Naive thymus-derived CD4-positive, alpha-beta T cell (primary cell): Measurements from ENCODE around the gene ANKS3. TPM values are rescaled to one million over a fixed set of nuclear protein-coding genes. Genes with fewer than 3 reads are reported as not detected.
"Not testable (repeated sequence)": the region's sequence is repeated elsewhere in the genome, so short reads cannot be mapped to it uniquely, and the experiment has no call there.

Source experiments
- ATAC-seq: fragments of 150-1000 bp; cut with Tn5 transposase; 2 replicates; pipeline ENCODE4 v1.10.0; 2021; ENCODE audit warnings: mild to moderate bottlenecking, moderate library complexity
- CTCF ChIA-PET: fragments of 350-600 bp; sonication (Branson Sonifier 250); formaldehyde crosslinking; loops from one replicate; lab custom pipeline; 2021; ENCODE audit warnings: antibody characterized with exemption; lab: Charles Lee
- POLR2A ChIA-PET: fragments of 350-600 bp; sonication (Branson Sonifier 250); formaldehyde crosslinking; loops from one replicate; lab custom pipeline; 2021; ENCODE audit warnings: antibody characterized with exemption, inconsistent platforms; lab: Charles Lee
- DNase-seq, 9 donors: peaks; one replicate each; pipeline versions ENCODE4 v3.0.0 to v3.0.0-alpha.2; 2020 to 2022; ENCODE audit warnings: mixed read lengths in 1 of 9
- H3K27ac ChIP-seq: one replicate; pipeline ENCODE4 v1.7.0; 2013; ENCODE audit warnings: mild to moderate bottlenecking, low read depth, low read length, moderate library complexity
- H3K27me3 ChIP-seq, 2 donors: one replicate each; pipeline ENCODE4 v1.7.0; 2013; ENCODE audit warnings: low read length in 2 of 2, mild to moderate bottlenecking in 2 of 2, moderate library complexity in 2 of 2; ENCODE audit not compliant: control insufficient read depth in 2 of 2, insufficient read depth in 2 of 2
- H3K36me3 ChIP-seq, 3 experiments: 1 replicate in 2 of 3; 2 replicates in 1 of 3; pipeline ENCODE4 v1.7.0; 2013; ENCODE audit warnings: low read length in 3 of 3, mild to moderate bottlenecking in 3 of 3, moderate library complexity in 1 of 3; ENCODE audit not compliant: insufficient read depth in 3 of 3, control insufficient read depth in 2 of 3
- H3K4me1 ChIP-seq, 2 donors: one replicate each; pipeline ENCODE4 v1.7.0; 2013; ENCODE audit warnings: low read length in 2 of 2, mild to moderate bottlenecking in 2 of 2, moderate library complexity in 1 of 2; ENCODE audit not compliant: control insufficient read depth in 2 of 2, insufficient read depth in 2 of 2
- H3K4me3 ChIP-seq: 2 replicates; pipeline ENCODE4 v1.7.0; 2013; ENCODE audit warnings: mild to moderate bottlenecking, low read length
- H3K9me3 ChIP-seq, 3 experiments: 1 replicate in 2 of 3; 2 replicates in 1 of 3; pipeline ENCODE4 v1.7.0; 2013; ENCODE audit warnings: low read length in 3 of 3; ENCODE audit not compliant: control insufficient read depth in 2 of 3
- H3K27ac Mint-ChIP-seq, 9 donors: one replicate each; pipeline ENCODE4 v1.8.0; 2020 to 2022; ENCODE audit warnings: mixed read lengths in 9 of 9, mild to moderate bottlenecking in 8 of 9, moderate library complexity in 5 of 9, inconsistent platforms in 2 of 9
- H3K27me3 Mint-ChIP-seq, 5 donors: one replicate each; pipeline ENCODE4 v1.8.0; 2021 to 2022; ENCODE audit warnings: mixed read lengths in 5 of 5, mild to moderate bottlenecking in 1 of 5
- H3K36me3 Mint-ChIP-seq, 5 donors: one replicate each; pipeline ENCODE4 v1.8.0; 2020 to 2022; ENCODE audit warnings: mixed read lengths in 5 of 5, mild to moderate bottlenecking in 3 of 5, inconsistent platforms in 1 of 5
- H3K4me1 Mint-ChIP-seq, 7 donors: one replicate each; pipeline ENCODE4 v1.8.0; 2020 to 2022; ENCODE audit warnings: mixed read lengths in 7 of 7, mild to moderate bottlenecking in 3 of 7, inconsistent platforms in 1 of 7
- H3K4me3 Mint-ChIP-seq, 10 donors: one replicate each; pipeline ENCODE4 v1.8.0; 2020 to 2022; ENCODE audit warnings: mild to moderate bottlenecking in 10 of 10, mixed read lengths in 10 of 10, moderate library complexity in 6 of 10, inconsistent platforms in 2 of 10
- H3K9me3 Mint-ChIP-seq, 11 donors: one replicate each; pipeline ENCODE4 v1.8.0; 2020 to 2022; ENCODE audit warnings: mixed read lengths in 11 of 11, mild to moderate bottlenecking in 4 of 11, inconsistent platforms in 1 of 11, moderate library complexity in 1 of 11
- intact Hi-C, 2 donors: fragments of 100-400 bp; cut with micrococcal nuclease; formaldehyde crosslinking; loops; one replicate each; pipeline ENCODE4 v1.15.1; 2023
- polyA plus RNA-seq, 2 donors: library from polyadenylated mRNA; unstranded; fragments of 300-500 nt; fragmentation: Illumina TruSeq; gene quantifications; one replicate each; pipeline ENCODE4 v1.2.3, GENCODE V29; 2021
- total RNA-seq, 6 experiments: library from RNA in 5 of 6; stranded (reverse) in 5 of 6; gene quantifications; 1 replicate in 5 of 6; 2 replicates in 1 of 6; pipeline ENCODE4 v1.2.3 and lab custom pipeline; 2021 to 2026

Gene ANKS3
- total and polyA plus RNA-seq, 7 experiments from 2014 or later = 4.1 to 32.7 (median 21.5) TPM

DNA sequence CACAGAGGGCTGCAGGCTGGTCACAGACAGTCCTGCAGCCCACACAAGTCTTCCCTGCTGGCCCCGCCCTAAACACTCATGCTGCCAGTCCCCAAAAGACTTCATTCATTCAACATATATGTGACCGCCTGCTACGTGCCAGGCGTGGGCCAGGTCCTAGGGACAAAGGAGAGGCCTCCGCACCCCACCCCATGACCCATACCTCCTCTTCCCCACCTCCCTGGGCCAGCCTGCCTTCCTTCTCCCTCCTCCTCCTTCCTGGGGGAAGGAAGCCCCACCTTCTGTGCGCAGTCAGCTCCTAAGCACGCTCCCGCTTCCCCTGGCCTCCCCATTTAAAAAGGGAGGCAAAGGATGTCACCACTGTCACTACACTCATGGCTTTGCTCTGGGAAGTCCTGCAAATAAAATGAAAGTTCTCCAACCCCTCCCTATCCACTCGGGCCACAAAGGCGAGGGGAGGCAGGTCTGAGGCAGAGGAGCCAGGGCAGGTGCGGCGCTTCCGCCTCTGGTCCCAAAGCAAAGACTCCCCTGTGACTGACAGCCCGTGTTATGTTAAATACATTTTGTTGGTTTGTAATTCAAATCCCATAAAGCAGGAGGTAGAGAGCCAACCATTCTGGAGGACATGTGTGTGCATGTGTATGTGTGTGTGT lies 9.3 kb upstream of the ANKS3 start:
- H3K4me3 Mint-ChIP-seq = peak overlapping the region; percentile 37 to 83 (median 73)
- ChIA-PET CTCF (no interaction called here), POLR2A (interaction anchor here (0.7 kb wide), 1 partner anchor 9 kb away, joined by 5 read pairs; the partner anchor contains the start of gene DNAAF8)
- H3K4me3 ChIP-seq = no peak overlapping the region
- no peak overlapping the region for H3K27ac ChIP-seq
- no peaks in the 10 kb centered on the region for H3K9me3 Mint-ChIP-seq
- ATAC-seq = no peak
- no peaks in the 10 kb centered on the region for H3K9me3 ChIP-seq
- DNase-seq = no peak
- intact Hi-C loops = no loop called here
- H3K27ac Mint-ChIP-seq = peak overlapping the region in 6 of 9 donors; percentile 34 to 79 (median 47)
- H3K4me1 ChIP-seq = peaks cover 0 to 11% of the 10 kb centered on the region in 2 donors
- H3K36me3 Mint-ChIP-seq = no peaks in the 10 kb centered on the region
- H3K27me3 ChIP-seq = no peaks in the 10 kb centered on the region
- no peaks in the 10 kb centered on the region for H3K36me3 ChIP-seq
- no peaks in the 10 kb centered on the region for H3K27me3 Mint-ChIP-seq
- peaks cover 13 to 39% (median 16%) of the 10 kb centered on the region in 7 donors for H3K4me1 Mint-ChIP-seq

DNA sequence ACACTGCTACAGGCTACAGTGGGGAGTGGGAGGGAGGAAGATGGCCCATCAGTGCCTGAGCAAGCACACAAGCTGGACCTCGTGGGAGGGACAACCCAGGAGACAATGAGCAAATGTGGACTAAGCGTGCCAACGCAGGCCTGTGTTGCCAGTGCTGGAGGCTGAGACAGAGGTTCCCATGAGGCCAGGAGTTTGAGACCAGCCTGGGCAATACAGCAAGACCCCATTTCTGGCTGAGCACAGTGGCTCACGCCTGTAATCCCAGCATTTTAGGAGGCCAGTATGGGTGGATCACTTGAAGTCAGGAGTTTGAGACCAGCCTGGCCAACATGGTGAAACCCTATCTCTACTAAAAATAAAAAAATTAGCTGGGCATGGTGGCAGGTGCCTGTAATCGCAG lies 4.3 kb upstream of the ANKS3 start:
- intact Hi-C loops = loop anchor here in 1 of 2 donors (10.0 kb wide), 2 partner anchors 384 to 464 kb away; partner anchors contain the start of genes PAM16 and TFAP4
- H3K36me3 Mint-ChIP-seq, H3K36me3 ChIP-seq, H3K9me3 Mint-ChIP-seq, H3K4me3 Mint-ChIP-seq, H3K27ac ChIP-seq, ATAC-seq, H3K4me3 ChIP-seq, CTCF ChIA-PET, DNase-seq, H3K9me3 ChIP-seq, H3K27me3 ChIP-seq, H3K27me3 Mint-ChIP-seq, H3K4me1 ChIP-seq: not testable (repeated sequence)
- Mint-ChIP-seq H3K27ac (peak overlapping the region in 1 of 9 donors; percentile 52), H3K4me1 (peaks cover 9 to 21% (median 13%) of the 10 kb centered on the region in 7 donors)
- POLR2A ChIA-PET = interaction anchor here (0.6 kb wide), 1 partner anchor 550 kb away, joined by 4 read pairs; no protein-coding TSS in a partner anchor

DNA sequence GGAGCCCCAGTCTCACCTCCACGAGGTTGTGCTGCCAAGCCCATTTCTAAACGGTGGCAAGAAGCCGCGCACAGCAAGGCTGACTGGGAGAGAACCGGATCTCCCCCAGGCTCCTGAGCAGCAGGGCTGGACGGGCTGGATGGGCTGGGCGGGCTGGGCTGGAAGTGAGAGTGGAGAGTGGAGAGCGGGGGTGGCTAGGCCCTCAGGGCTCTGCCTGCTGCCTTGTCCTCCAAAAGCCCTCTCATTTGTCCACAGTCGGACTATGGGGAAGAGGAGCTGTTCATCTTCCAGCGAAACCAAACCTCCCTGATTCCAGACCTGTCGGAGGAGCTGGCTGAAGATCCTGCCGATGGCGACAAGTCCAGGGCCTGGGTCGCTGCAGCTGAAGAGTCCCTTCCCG lies 3.5 kb upstream of the ANKS3 start:
- no peak overlapping the region for H3K4me3 Mint-ChIP-seq
- H3K9me3 Mint-ChIP-seq = no peaks in the 10 kb centered on the region
- ChIA-PET POLR2A (interaction anchor here (0.7 kb wide), 1 partner anchor 20 kb away, joined by 5 read pairs; no protein-coding TSS in a partner anchor), CTCF (no interaction called here)
- H3K4me1 ChIP-seq = peaks cover 6 to 9% of the 10 kb centered on the region in 2 donors
- DNase-seq = no peak
- H3K27ac ChIP-seq = no peak overlapping the region
- H3K9me3 ChIP-seq = no peaks in the 10 kb centered on the region
- intact Hi-C loops = loop anchor here in 1 of 2 donors (10.0 kb wide), 2 partner anchors 383 to 463 kb away; partner anchors contain the start of genes PAM16 and TFAP4
- H3K4me3 ChIP-seq = no peak overlapping the region
- peaks cover 0 to 3% (median 0%) of the 10 kb centered on the region in 5 donors for H3K36me3 Mint-ChIP-seq
- H3K36me3 ChIP-seq = peaks cover 0 to 5% (median 0%) of the 10 kb centered on the region in 3 experiments
- ATAC-seq = no peak
- peaks cover 9 to 21% (median 18%) of the 10 kb centered on the region in 7 donors for H3K4me1 Mint-ChIP-seq
- peaks cover 0 to 3% (median 0%) of the 10 kb centered on the region in 5 donors for H3K27me3 Mint-ChIP-seq
- H3K27me3 ChIP-seq = no peaks in the 10 kb centered on the region
- no peak overlapping the region for H3K27ac Mint-ChIP-seq

DNA sequence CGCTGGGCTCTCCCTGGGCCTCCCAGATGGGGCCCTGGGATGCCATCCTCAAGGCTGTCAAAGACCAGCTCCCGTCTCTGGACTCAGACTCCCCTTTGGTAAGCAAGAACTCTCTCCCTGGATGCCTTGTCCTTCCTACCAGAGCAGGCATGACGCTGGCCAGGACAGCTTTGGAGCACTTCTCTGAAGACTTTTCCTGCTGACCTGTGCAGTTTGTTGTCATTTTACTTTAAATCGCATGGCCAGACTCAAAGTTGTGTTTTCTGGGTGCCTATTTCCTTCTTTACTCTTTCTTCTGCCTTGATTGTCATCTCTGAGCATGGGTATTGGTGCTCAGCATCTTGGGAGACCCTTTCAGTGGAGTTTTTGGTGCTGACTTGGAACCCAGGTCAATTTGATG lies 2.5 kb upstream of the ANKS3 start:
- Mint-ChIP-seq H3K27ac (peak overlapping the region in 1 of 9 donors; percentile 65), H3K4me1 (peaks cover 9 to 28% (median 19%) of the 10 kb centered on the region in 7 donors), H3K27me3 (peaks cover 0 to 3% (median 0%) of the 10 kb centered on the region in 5 donors), H3K9me3 (no peaks in the 10 kb centered on the region), H3K4me3 (peak overlapping the region in 2 of 10 donors; percentile 36 to 63), H3K36me3 (peaks cover 0 to 3% (median 0%) of the 10 kb centered on the region in 5 donors)
- ATAC-seq (no peak), DNase-seq (no peak)
- Histone ChIP-seq H3K36me3 (peaks cover 0 to 5% (median 0%) of the 10 kb centered on the region in 3 experiments), H3K4me1 (peaks cover 6 to 9% of the 10 kb centered on the region in 2 donors), H3K4me3 (no peak overlapping the region), H3K27me3 (no peaks in the 10 kb centered on the region), H3K27ac (no peak overlapping the region), H3K9me3 (no peaks in the 10 kb centered on the region)
- intact Hi-C loops = loop anchor here in 1 of 2 donors (10.0 kb wide), 2 partner anchors 382 to 462 kb away; partner anchors contain the start of genes PAM16 and TFAP4
- CTCF ChIA-PET = no interaction called here
- POLR2A ChIA-PET = interaction anchor here (2.4 kb wide), 1 partner anchor 112 kb away, joined by 7 read pairs; the partner anchor contains the start of gene MGRN1

DNA sequence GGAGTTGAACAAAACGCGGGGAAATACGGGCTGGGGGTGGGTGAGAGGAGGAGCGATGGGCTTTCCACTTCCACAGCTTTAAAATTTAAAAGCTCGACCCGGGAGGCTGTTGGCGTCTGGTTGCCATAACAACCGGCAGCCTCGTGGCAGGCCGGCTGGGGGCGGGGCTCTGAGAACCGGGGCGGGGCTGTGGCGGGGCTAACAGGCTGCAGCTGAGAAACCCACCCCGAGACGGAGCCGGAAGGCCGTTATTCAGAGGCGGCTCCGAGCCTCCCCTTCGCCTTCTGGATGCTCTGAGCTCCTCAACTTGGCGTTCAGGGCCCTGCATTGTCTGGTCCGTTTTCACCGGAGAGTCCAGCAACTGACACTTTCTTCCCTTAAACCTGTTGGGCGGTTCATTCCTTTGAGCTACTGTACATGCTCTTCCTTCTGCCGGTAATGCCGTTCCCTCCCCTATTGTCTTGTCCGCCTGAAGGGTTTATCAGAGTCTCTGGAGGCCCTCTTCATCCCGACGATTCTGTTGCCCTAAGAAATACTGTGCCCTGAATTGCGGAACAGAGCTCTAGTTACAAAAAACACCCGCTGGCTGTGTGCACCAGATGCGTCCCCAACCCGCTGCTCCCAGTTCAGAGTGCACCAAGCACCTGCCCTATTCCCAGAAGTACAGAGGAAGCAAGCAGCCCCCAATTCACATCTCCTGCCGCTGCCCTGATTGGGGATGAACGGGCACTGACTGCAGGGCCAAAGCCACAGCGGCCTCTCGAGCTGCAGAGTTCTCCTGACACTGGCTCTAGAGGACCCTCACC lies 862 bp upstream of the ANKS3 start:
- Histone ChIP-seq H3K27ac (peak overlapping the region; percentile 79), H3K9me3 (no peaks in the 10 kb centered on the region), H3K36me3 (peaks cover 0 to 10% (median 0%) of the 10 kb centered on the region in 3 experiments), H3K4me3 (peak overlapping the region; percentile 98), H3K4me1 (peaks cover 6 to 9% of the 10 kb centered on the region in 2 donors), H3K27me3 (no peaks in the 10 kb centered on the region)
- Mint-ChIP-seq H3K9me3 (no peaks in the 10 kb centered on the region), H3K4me3 (peak overlapping the region; percentile 84 to 96 (median 92)), H3K27me3 (peaks cover 0 to 3% (median 0%) of the 10 kb centered on the region in 5 donors), H3K36me3 (peaks cover 0 to 6% (median 3%) of the 10 kb centered on the region in 5 donors), H3K4me1 (peaks cover 9 to 32% (median 20%) of the 10 kb centered on the region in 7 donors), H3K27ac (peak overlapping the region; percentile 73 to 92 (median 90))
- CTCF ChIA-PET = interaction anchor here (0.6 to 1.7 kb wide), 7 partner anchors 32 to 1315 kb away, joined by 3 to 8 read pairs (median 3); partner anchors contain the start of genes MGRN1, ROGDI and ZNF500
- POLR2A ChIA-PET = interaction anchor here (0.7 to 2.9 kb wide), 22 partner anchors 9 to 319 kb away, joined by 3 to 41 read pairs (median 4); partner anchors contain the start of genes CORO7, GLYR1, MGRN1 and NAGPA
- DNase-seq (peak; percentile 86 to 95 (median 92)), ATAC-seq (peak; percentile 86)
- intact Hi-C loops = loop anchor here (1.0 to 10.0 kb wide), 13 partner anchors 32 to 460 kb away; partner anchors contain the start of genes GLYR1 (in 2 of the 2), NUDT16L1 (in 2 of the 2), ROGDI (in 2 of the 2) and UBN1 (in 2 of the 2)
